Right ventricle myocardium superior (tissue), 1 donor: Measurements from ENCODE around the gene IL17REL. TPM values are rescaled to one million over a fixed set of nuclear protein-coding genes. Genes with fewer than 3 reads are reported as not detected.

Experiments
- ATAC-seq: fragments of 200-7000 bp; cut with Tn5 transposase; one replicate; pipeline ENCODE4 v1.9.1; 2020; ENCODE audit warnings: mild to moderate bottlenecking; ENCODE audit not compliant: poor library complexity
- DNase-seq: peaks from one replicate; pipeline ENCODE4 v3.0.0-alpha.2; 2020
- intact Hi-C: fragments of 100-400 bp; cut with DNase I; formaldehyde crosslinking; loops from one replicate; pipeline ENCODE4 v1.11.2; 2022
- total RNA-seq: library from RNA; stranded (reverse); fragmentation: NEBNext Ultra II Directional; extraction: Animal tissue kit (Norgen Biotek cat#: 25700); gene quantifications from one replicate; pipeline ENCODE4 v1.2.1, GENCODE V29; 2021
- donor health status: DM: no; HTN: yes; CAD: no; lungs with severe emphysema.

Gene IL17REL
- total RNA-seq, 1 donor from 2014 or later = not detected

- no peak for DNase-seq
These were observed 36.0 kb downstream of the IL17REL start for GRCh38 chr22:49976439-49977175.

GRCh38 chr22:49975543-49976389 lies 36.8 kb downstream of the IL17REL start:
- intact Hi-C loops = no loop called here
- peak; percentile 40 for DNase-seq
- ATAC-seq = no peak

More at GRCh38 chr22:49976439-49977175, 36.0 kb downstream of the IL17REL start:
- intact Hi-C loops = no loop called here
- no peak for ATAC-seq

GRCh38 chr22:49973018-49973961 lies 39.3 kb downstream of the IL17REL start:
- no peak for ATAC-seq
- intact Hi-C loops = loop anchor here (5.0 kb wide), 1 partner anchor 41 kb away; no protein-coding TSS in a partner anchor

GRCh38 chr22:49972163-49973017 lies 40.2 kb downstream of the IL17REL start:
- no peak for ATAC-seq
- intact Hi-C loops = loop anchor here (5.0 kb wide), 1 partner anchor 40 kb away; no protein-coding TSS in a partner anchor
- DNase-seq = peak; percentile 50

More at GRCh38 chr22:49973018-49973961, 39.3 kb downstream of the IL17REL start:
- DNase-seq = no peak

- peak; percentile 74 for ATAC-seq
- intact Hi-C loops = loop anchor here (5.0 kb wide), 1 partner anchor 39 kb away; no protein-coding TSS in a partner anchor
These were observed 41.1 kb downstream of the IL17REL start for GRCh38 chr22:49971232-49972162.

GRCh38 chr22:49970528-49971231 lies 41.9 kb downstream of the IL17REL start:
- peak; percentile 94 for DNase-seq
- intact Hi-C loops = loop anchor here (5.0 kb wide), 1 partner anchor 38 kb away; no protein-coding TSS in a partner anchor
- peak; percentile 87 for ATAC-seq

More at GRCh38 chr22:49971232-49972162, 41.1 kb downstream of the IL17REL start:
- peak; percentile 91 for DNase-seq

- ATAC-seq (no peak), DNase-seq (peak; percentile 42)
- intact Hi-C loops = loop anchor here (5.0 kb wide), 1 partner anchor 38 kb away; no protein-coding TSS in a partner anchor
These were observed 42.6 kb downstream of the IL17REL start for GRCh38 chr22:49969751-49970527.

GRCh38 chr22:49968831-49969661 lies 43.5 kb downstream of the IL17REL start:
- DNase-seq = peak; percentile 43
- intact Hi-C loops = no loop called here
- no peak for ATAC-seq

GRCh38 chr22:49968313-49968830 lies 44.2 kb downstream of the IL17REL start:
- intact Hi-C loops = no loop called here
- DNase-seq = peak; percentile 43
- no peak for ATAC-seq

- intact Hi-C loops = no loop called here
- ATAC-seq = no peak
- peak; percentile 79 for DNase-seq
These were observed 44.8 kb downstream of the IL17REL start for GRCh38 chr22:49967706-49968208.

GRCh38 chr22:49966774-49967705 lies 45.5 kb downstream of the IL17REL start:
- intact Hi-C loops = no loop called here
- ATAC-seq (no peak), DNase-seq (peak; percentile 76)

- intact Hi-C loops = no loop called here
- ATAC-seq = no peak
- peak; percentile 50 for DNase-seq
These were observed 46.4 kb downstream of the IL17REL start for GRCh38 chr22:49966041-49966773.
